Ishikawa (cell line): ENCODE results near the gene GRID1.
A peak's percentile ranks its signal among the peaks of the same experiment; 100 is the strongest.

Experiments
- CEBPB ChIP-seq: IDR thresholded peaks from 2 replicates; pipeline ENCODE4 v1.6.1; 2012
- CREB1 ChIP-seq: IDR thresholded peaks from 2 replicates; pipeline ENCODE4 v1.6.1; 2012; ENCODE audit warnings: low read depth
- EGR1 ChIP-seq: IDR thresholded peaks from 2 replicates; pipeline ENCODE4 v1.6.1; 2012
- EP300 ChIP-seq: IDR thresholded peaks from 2 replicates; pipeline ENCODE4 v1.6.1; 2012; ENCODE audit warnings: borderline replicate concordance
- FOXM1 ChIP-seq: IDR thresholded peaks from 2 replicates; pipeline ENCODE4 v1.6.1; 2012; ENCODE audit warnings: low read depth, borderline replicate concordance
- NFIC ChIP-seq: IDR thresholded peaks from 2 replicates; pipeline ENCODE4 v1.6.1; 2012
- RAD21 ChIP-seq: IDR thresholded peaks from 2 replicates; pipeline ENCODE4 v1.6.1; 2012; ENCODE audit warnings: low read depth
- TAF1 ChIP-seq: IDR thresholded peaks from 2 replicates; pipeline ENCODE4 v1.6.1; 2012; ENCODE audit warnings: low read depth, mild to moderate bottlenecking
- TCF12 ChIP-seq: IDR thresholded peaks from 2 replicates; pipeline ENCODE4 v1.6.1; 2012; ENCODE audit warnings: low read depth
- TEAD4 ChIP-seq: IDR thresholded peaks from 2 replicates; pipeline ENCODE4 v1.6.1; 2012
- YY1 ChIP-seq: IDR thresholded peaks from 2 replicates; pipeline ENCODE4 v1.6.1; 2012; ENCODE audit warnings: low read depth
- ZBTB7A ChIP-seq: IDR thresholded peaks from 2 replicates; pipeline ENCODE4 v1.6.1; 2012; ENCODE audit warnings: low read depth
- TF ChIP-seq, protein P1 (sequence below): IDR thresholded peaks from 2 replicates; pipeline ENCODE4 v1.6.1; 2012; ENCODE audit warnings: low read depth, mild to moderate bottlenecking
- TF ChIP-seq, protein P2 (sequence below): IDR thresholded peaks from 2 replicates; pipeline ENCODE4 v1.6.1; 2012
- TF ChIP-seq, protein P3 (sequence below): IDR thresholded peaks from 2 replicates; pipeline ENCODE4 v1.6.1; 2012

GRID1 gene

DNA sequence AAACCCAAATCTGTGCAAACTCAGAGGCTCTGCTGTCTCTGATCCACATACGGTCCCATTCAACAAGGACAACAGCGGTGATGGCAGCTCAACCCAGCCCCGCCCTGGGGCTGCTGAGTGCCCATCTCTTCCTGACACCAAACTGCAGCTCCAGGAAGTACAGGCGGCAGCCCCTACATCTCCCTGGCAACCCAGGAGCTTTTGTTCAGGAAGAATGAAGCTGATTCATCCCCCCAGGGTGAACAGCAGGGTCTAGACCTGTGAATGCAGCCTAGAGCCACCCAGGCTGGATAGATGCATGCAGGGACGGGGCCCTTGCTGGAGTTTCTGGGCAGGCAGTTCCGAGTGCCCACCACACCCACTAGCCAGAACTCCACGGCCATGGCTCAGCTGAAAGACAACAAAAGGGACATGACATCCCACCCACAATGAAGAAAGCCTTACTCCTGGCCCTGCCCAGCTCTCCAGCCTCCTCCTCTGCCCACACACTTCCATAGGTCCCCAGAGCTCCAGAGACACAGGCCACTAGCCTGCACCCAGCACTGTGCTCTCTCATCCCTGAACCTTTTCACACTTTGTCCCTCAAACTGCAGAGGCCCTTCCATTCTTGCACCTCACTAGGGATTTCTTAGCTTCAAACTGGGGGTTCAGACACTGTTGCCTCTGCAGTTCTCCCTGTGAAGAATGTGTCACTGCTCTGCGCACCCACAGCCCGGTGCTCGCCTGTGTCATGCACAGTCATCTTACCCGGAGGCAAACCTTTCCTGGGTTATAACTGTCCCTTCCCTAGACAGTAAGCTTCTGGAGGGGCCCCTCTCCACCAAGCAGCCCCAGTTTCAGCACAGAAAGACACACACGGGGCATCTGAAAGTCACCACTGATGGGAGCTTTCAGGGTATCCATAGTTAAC lies 99.1 kb downstream of the GRID1 start:
- TF ChIP-seq TAF1, result no peak
- TF ChIP-seq TEAD4, result no peak
- TF ChIP-seq FOXM1, result no peak
- TF ChIP-seq EGR1, result no peak
- TF ChIP-seq, protein P1, sequence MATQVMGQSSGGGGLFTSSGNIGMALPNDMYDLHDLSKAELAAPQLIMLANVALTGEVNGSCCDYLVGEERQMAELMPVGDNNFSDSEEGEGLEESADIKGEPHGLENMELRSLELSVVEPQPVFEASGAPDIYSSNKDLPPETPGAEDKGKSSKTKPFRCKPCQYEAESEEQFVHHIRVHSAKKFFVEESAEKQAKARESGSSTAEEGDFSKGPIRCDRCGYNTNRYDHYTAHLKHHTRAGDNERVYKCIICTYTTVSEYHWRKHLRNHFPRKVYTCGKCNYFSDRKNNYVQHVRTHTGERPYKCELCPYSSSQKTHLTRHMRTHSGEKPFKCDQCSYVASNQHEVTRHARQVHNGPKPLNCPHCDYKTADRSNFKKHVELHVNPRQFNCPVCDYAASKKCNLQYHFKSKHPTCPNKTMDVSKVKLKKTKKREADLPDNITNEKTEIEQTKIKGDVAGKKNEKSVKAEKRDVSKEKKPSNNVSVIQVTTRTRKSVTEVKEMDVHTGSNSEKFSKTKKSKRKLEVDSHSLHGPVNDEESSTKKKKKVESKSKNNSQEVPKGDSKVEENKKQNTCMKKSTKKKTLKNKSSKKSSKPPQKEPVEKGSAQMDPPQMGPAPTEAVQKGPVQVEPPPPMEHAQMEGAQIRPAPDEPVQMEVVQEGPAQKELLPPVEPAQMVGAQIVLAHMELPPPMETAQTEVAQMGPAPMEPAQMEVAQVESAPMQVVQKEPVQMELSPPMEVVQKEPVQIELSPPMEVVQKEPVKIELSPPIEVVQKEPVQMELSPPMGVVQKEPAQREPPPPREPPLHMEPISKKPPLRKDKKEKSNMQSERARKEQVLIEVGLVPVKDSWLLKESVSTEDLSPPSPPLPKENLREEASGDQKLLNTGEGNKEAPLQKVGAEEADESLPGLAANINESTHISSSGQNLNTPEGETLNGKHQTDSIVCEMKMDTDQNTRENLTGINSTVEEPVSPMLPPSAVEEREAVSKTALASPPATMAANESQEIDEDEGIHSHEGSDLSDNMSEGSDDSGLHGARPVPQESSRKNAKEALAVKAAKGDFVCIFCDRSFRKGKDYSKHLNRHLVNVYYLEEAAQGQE, result no peak
- TF ChIP-seq CEBPB, result no peak
- TF ChIP-seq, protein P2, sequence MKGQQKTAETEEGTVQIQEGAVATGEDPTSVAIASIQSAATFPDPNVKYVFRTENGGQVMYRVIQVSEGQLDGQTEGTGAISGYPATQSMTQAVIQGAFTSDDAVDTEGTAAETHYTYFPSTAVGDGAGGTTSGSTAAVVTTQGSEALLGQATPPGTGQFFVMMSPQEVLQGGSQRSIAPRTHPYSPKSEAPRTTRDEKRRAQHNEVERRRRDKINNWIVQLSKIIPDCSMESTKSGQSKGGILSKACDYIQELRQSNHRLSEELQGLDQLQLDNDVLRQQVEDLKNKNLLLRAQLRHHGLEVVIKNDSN, result no peak
- TF ChIP-seq ZBTB7A, result no peak
- TF ChIP-seq, protein P3, sequence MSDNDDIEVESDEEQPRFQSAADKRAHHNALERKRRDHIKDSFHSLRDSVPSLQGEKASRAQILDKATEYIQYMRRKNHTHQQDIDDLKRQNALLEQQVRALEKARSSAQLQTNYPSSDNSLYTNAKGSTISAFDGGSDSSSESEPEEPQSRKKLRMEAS, result no peak
- TF ChIP-seq RAD21, result no peak
- TF ChIP-seq YY1, result no peak
- no peak for TF ChIP-seq NFIC
- no peak for TF ChIP-seq TCF12
- no peak for TF ChIP-seq EP300
- TF ChIP-seq CREB1, result no peak

DNA sequence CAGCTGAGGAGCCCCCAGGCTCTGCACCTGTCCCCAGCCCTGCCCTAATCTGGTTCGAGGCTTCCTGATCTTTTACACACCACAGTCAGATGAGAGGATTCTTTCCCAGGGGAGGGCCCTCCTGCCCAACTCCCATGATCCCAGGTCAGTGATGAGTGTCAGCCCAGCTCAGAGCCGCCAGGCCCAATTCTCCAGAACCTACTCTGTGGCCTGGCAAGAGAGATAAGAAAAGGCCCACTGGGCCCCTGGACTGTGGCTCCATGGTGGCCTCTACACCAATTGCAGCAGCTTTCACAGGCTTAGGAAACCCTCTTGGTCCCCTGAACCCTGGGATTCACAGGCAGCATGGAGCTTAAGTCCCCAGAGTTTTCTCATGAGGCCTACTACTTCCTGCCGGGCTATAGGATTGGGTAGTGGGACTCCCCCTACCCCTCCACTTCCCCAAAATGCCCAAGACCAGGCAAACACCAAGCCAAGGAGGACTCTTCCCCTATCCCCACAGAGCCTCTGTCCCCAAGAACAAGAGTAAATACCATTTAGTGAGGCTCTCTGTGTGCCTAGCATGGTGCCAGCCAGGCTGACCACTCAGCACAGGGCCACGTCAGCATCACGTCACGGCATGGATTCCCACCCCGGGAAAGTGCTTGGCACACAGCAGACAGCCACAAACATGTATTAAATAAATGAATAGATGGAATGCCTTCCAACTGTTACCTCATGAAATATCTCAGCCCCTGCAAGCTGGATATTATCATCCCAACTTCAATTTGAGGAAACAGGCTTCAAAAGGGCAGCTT lies 100.0 kb downstream of the GRID1 start:
- TF ChIP-seq EGR1, result no peak
- no peak for TF ChIP-seq CREB1
- no peak for TF ChIP-seq EP300
- no peak for TF ChIP-seq ZBTB7A
- TF ChIP-seq TEAD4, result no peak
- no peak for TF ChIP-seq RAD21
- no peak for TF ChIP-seq YY1
- TF ChIP-seq, protein P3, result no peak
- TF ChIP-seq, protein P1, result no peak
- no peak for TF ChIP-seq FOXM1
- no peak for TF ChIP-seq CEBPB

DNA sequence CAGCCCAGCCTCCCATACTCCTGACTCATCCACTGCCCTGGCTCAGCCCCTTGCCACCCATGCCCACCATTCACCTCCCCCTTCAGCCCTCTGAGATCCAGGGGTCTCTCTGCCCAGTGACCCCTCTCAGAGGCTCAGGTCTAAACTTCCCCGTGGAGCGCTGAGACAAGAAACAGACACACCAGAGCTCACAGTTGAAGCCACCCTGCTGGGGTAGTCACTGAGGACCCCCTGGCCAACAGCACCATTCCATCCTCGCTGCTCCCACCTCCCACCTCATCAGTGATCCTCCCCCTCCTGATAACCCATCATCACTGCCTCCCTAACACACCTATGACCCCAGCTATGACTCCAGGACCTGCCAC lies 100.7 kb downstream of the GRID1 start:
- TF ChIP-seq CEBPB (no peak), ZBTB7A (no peak), TEAD4 (no peak), FOXM1 (no peak), TCF12 (no peak), TAF1 (no peak), RAD21 (no peak)
- TF ChIP-seq, protein P3, result no peak

DNA sequence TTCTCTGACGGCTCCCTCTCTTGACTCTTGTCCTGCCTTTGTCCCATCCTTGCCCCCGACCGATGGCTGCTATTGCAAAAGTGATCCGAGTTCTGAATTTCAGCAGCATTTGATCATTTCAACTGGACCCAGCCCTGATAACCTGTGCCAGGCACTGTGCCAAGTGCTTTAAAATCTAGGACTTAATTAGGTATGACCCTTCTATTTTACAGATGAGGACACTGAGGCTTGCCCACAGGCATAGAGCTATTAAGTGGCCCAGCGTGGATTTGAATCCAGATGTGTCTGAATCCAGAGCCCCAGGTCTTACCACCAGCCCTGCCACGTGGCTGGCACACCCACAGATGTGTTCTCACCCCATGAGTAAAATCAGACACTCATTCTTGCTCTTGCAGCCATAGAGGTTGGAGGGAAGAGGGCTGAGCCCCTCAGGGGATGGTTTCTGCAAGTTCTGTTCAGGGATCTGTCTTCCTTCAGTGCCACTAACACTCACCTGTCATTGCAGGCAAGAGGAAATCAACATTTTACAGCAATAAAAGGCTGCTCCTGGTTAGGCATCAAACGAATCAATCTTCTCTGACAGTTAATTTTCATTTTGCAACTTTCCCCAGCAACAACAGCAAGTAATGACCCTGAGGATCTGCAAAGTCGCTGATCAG lies 101.2 kb downstream of the GRID1 start:
- TF ChIP-seq CREB1, result no peak
- TF ChIP-seq CEBPB, result no peak
- TF ChIP-seq, protein P3, result peak; percentile 46; the same call in 1 of the 2 replicates
- no peak for TF ChIP-seq TCF12
- no peak for TF ChIP-seq TEAD4
- no peak for TF ChIP-seq FOXM1
- TF ChIP-seq EP300, result no peak
